OCI-LY1 (cell line): ENCODE results near the gene STEEP1.

Source experiments
- EZH2 ChIP-seq: fragments of 200-600 bp; sonication (generic), shearing (Covaris generic); IDR thresholded peaks from 2 replicates; pipeline ENCODE4 v1.8.0; 2017; ENCODE audit warnings: borderline replicate concordance, mixed run types, mild to moderate bottlenecking, antibody characterized with exemption, low read length, moderate library complexity, mixed read lengths
- TF ChIP-seq, protein P1 (sequence below): fragments of 200-600 bp; sonication (generic), shearing (Covaris generic); IDR thresholded peaks from 2 replicates; pipeline ENCODE4 v1.5.1; 2017; ENCODE audit warnings: mild to moderate bottlenecking, antibody characterized with exemption, low read length, moderate library complexity, mixed read lengths

DNA sequence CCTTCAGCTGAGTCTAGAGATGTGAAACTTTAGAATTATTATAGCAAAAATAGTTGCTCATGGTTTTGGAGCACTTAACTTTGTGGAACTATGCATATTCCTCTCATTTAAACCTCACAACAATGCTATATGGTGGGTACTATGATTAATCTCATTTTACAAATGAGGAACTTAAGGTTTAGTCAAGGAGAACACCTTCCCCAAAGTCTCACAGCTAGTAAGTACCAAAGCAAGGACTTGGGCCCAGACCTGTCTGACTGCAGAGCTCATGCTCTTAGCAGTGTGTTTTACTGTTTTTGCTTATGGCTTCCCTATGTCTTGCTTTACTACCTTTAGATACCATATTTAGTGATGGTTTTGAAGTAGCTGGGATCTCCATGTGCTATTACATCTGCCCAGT is 14.2 kb upstream of the STEEP1 start:
- TF ChIP-seq, protein P1, sequence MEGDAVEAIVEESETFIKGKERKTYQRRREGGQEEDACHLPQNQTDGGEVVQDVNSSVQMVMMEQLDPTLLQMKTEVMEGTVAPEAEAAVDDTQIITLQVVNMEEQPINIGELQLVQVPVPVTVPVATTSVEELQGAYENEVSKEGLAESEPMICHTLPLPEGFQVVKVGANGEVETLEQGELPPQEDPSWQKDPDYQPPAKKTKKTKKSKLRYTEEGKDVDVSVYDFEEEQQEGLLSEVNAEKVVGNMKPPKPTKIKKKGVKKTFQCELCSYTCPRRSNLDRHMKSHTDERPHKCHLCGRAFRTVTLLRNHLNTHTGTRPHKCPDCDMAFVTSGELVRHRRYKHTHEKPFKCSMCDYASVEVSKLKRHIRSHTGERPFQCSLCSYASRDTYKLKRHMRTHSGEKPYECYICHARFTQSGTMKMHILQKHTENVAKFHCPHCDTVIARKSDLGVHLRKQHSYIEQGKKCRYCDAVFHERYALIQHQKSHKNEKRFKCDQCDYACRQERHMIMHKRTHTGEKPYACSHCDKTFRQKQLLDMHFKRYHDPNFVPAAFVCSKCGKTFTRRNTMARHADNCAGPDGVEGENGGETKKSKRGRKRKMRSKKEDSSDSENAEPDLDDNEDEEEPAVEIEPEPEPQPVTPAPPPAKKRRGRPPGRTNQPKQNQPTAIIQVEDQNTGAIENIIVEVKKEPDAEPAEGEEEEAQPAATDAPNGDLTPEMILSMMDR = no peak
- no peak for TF ChIP-seq EZH2
